ENCODE results near the gene RAMACL.

The RAMACL gene

DNA sequence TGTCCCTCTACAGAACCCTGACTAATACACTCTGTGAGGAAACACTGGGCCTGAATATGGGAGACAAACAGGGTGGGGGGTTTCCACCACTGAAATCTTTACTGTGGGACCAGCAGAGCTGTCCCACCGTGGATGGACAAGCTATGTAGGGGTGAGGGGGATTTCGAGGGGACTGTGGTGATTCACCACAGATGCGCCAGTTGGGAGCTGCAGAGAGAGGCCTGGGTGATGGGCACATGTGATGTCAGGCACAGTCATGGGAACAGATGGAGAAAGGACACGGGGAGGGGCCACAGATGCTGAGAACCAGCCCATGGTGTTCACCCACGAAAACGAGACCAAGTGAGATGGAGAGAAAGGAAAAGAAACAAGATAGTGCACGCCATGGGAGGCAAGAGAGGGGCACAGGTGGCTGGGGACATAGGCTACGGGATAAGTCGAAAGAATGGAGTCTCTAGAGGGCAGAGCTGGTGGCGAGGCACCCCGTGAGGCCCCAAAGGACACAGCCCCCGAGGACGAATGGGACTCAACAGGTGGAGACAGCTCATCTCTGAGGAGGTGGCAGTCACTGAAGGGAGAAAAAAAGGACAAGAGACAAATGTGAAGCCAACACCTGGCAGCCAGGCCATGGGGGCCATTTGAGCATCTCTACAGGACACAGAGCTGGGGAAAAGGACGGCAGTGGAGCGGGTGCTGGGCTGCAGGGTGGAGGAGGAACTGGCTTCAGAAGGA, 10.5 kb upstream of the RAMACL start:
- TF ChIP-seq, protein P1, sequence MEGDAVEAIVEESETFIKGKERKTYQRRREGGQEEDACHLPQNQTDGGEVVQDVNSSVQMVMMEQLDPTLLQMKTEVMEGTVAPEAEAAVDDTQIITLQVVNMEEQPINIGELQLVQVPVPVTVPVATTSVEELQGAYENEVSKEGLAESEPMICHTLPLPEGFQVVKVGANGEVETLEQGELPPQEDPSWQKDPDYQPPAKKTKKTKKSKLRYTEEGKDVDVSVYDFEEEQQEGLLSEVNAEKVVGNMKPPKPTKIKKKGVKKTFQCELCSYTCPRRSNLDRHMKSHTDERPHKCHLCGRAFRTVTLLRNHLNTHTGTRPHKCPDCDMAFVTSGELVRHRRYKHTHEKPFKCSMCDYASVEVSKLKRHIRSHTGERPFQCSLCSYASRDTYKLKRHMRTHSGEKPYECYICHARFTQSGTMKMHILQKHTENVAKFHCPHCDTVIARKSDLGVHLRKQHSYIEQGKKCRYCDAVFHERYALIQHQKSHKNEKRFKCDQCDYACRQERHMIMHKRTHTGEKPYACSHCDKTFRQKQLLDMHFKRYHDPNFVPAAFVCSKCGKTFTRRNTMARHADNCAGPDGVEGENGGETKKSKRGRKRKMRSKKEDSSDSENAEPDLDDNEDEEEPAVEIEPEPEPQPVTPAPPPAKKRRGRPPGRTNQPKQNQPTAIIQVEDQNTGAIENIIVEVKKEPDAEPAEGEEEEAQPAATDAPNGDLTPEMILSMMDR (IDR thresholded peaks at IDR 0.05; ENCODE audit: low read length, missing control alignments): no peak
- DNase-seq (ENCODE audit: low read depth): no peak
- no peak overlapping the region for H3K4me3 ChIP-seq (replicated peaks; ENCODE audit: low read depth, low read length)

DNA sequence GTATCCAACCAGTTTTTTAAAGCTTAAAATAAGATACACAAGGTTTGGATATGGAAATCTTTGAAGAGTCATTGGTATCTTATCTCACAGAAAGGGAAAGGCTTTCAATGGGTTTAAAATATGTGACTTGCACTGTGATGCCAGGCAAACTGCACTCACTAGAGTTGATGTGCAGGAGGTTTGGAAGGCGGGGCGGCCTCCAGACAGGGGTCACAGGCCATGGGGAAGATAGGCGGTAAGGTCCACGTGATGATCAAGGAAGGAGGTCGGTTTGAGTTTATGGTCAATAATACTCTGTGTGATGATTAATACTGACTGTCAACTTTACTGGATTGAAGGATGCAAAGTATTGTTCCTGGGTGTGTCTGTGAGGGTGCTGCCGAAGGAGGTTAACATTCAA, 9.5 kb upstream of the RAMACL start:
- no peak overlapping the region for H3K4me3 ChIP-seq (replicated peaks; ENCODE audit: low read depth, low read length)
- TF ChIP-seq, protein P1 (IDR thresholded peaks at IDR 0.05; ENCODE audit: low read length, missing control alignments): no peak
- DNase-seq (ENCODE audit: low read depth): no peak

DNA sequence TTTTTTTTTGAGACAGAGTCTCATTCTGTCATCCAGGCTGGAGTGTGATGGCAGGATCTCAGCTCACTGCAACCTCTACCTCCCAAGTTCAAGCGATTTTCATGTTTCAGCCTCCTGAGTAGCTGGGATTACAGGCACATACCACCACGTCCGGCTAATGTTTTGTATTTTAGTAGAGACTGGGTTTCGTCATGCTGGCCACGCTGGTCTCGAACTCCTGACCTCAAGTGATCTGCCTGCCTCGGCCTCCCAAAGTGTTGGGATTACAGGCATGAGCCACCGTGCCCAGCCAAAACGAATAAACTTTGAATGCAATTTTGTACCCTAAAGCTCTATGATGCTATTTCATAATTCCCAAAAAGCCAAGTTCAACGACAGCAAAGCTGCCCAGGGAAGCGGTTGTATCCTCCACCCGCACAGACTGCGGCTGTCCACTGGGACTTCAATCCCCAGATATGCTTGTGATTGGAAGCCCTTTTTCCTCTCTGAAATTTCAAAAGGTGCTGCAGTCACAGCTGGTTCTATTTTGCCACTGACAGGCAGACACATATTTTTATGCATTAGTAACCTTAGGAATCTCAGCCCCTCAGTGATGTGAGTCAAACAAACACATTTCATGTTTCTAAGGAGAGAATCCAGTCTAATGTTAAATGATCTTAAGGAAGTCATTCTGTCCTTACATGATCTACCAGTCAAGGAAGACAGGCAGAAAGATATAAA, 8.7 kb upstream of the RAMACL start:
- DNase-seq (ENCODE audit: low read depth): peak; percentile 88
- TF ChIP-seq, protein P1 (IDR thresholded peaks at IDR 0.05; ENCODE audit: low read length, missing control alignments): no peak

DNA sequence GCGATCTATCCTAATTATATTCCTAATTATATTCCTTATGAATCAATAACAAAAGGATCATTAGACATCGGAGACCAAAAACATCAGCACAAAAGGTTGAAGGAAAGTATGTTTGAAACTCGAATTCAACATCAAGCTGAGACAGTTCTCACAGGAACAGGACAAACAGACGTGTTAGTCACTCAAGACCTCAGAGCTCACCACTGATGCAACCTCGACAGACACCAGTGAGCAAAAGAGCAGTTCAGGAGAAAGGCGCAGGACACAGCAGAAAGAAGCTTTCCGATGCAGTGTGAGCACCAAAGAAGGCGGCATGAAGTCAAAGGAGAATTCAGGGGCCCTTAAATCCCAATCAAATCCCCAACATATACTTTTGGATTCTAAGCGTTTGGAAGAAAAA, 6.3 kb upstream of the RAMACL start:
- TF ChIP-seq, protein P1 (IDR thresholded peaks at IDR 0.05; ENCODE audit: low read length, missing control alignments): no peak
- DNase-seq (ENCODE audit: low read depth): peak; percentile 53
- no peak overlapping the region for H3K4me3 ChIP-seq (replicated peaks; ENCODE audit: low read depth, low read length)

More for the DNA sequence above, 8.7 kb upstream of the RAMACL start:
- no peak overlapping the region for H3K4me3 ChIP-seq (replicated peaks; ENCODE audit: low read depth, low read length)

DNA sequence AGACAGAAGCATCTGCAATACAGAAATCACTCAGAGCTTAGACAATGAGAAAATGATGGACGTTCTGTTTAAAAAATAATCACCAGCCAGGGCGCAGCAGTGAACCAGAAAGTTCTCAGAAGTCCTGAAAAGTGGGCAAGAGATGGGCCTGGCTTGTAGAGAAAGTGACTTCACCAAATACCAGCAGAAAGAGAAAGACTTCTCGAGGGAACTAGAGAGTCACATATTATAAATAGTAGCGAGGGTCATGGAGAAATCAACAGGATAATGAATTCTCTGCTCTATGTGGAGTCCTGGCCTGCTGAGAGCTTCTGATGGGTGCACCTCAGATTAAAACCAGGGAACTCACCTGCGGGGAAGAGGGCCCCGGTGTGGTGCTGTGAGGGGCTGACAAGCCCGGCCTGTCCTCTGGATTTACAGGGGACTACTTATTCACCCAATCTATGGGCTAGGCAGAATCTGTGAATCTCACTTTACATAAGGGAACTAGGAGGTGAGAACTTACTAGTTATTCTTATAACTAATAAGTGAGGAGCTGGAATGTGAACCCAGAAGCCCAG, 5.6 kb upstream of the RAMACL start:
- no peak for DNase-seq (ENCODE audit: low read depth)
- TF ChIP-seq, protein P1 (IDR thresholded peaks at IDR 0.05; ENCODE audit: low read length, missing control alignments): no peak
- no peak overlapping the region for H3K4me3 ChIP-seq (replicated peaks; ENCODE audit: low read depth, low read length)

DNA sequence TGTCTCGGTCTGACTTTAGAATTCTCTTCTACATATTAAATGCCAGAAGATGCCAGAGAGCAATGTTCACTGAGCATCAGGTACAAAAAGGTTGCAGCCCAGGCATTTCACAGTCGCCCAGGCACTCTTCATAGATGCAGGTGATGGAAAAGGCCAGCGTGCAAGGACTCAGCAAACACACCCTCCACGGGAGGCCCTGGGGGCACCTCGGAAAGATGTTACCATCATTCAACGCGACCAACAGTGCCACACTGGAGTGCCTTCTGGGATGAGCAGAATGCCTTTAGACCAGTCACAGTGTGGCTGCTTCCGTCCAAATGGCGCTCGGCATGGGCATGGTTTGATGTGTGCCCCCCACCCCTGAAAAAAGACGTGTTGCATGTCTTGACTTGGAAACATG, 4.5 kb upstream of the RAMACL start:
- TF ChIP-seq, protein P1 (IDR thresholded peaks at IDR 0.05; ENCODE audit: low read length, missing control alignments): no peak
- no peak overlapping the region for H3K4me3 ChIP-seq (replicated peaks; ENCODE audit: low read depth, low read length)
- no peak for DNase-seq (ENCODE audit: low read depth)

Data from fibroblast of pulmonary artery (primary cell).